Activated gamma-delta T cell (primary cell): ENCODE results near the gene FANCF.

Experiments
- DNase-seq: peaks from one replicate; lab custom pipeline; 2025; lab: John Stamatoyannopoulos, UW

The FANCF gene

GRCh38 chr11:22624742-22625447 lies 728 bp downstream of the FANCF start:
- no peak for DNase-seq

- no peak for DNase-seq
Measured at GRCh38 chr11:22617868-22618267, 7.8 kb downstream of the FANCF start.

- DNase-seq = no peak
Measured at GRCh38 chr11:22603933-22604332, 21.7 kb downstream of the FANCF start.

- no peak for DNase-seq
Measured at GRCh38 chr11:22602504-22602903, 23.1 kb downstream of the FANCF start.

- DNase-seq = no peak
Measured at GRCh38 chr11:22599458-22599857, 26.2 kb downstream of the FANCF start.

- no peak for DNase-seq
Measured at GRCh38 chr11:22597062-22597461, 28.6 kb downstream of the FANCF start.

- DNase-seq = no peak
Measured at GRCh38 chr11:22584976-22585375, 40.6 kb downstream of the FANCF start.

GRCh38 chr11:22583963-22584492 lies 41.6 kb downstream of the FANCF start:
- no peak for DNase-seq

GRCh38 chr11:22582151-22582410 lies 43.5 kb downstream of the FANCF start:
- no peak for DNase-seq

- DNase-seq = no peak
Measured at GRCh38 chr11:22581354-22582150, 44.1 kb downstream of the FANCF start.

- DNase-seq = no peak
Measured at GRCh38 chr11:22577854-22578253, 47.8 kb downstream of the FANCF start.
